K562 (cell line): ENCODE results near the gene C6orf58. TPM values are rescaled to one million over a fixed set of nuclear protein-coding genes. Genes with fewer than 3 reads are reported as not detected.

ENCODE experiments used
- ATAC-seq: fragments of 200-7000 bp; cut with Tn5 transposase; 3 replicates; pipeline ENCODE4 v1.9.1; 2020; ENCODE audit warnings: moderate library complexity
- BruUV-seq: library from RNA; stranded (reverse); fragments of 400-500 nt; replicated peaks from 2 replicates; lab custom pipeline; 2021; lab: Mats Ljungman, UMichigan
- CTCF ChIA-PET: fragments of 300-600 bp; formaldehyde crosslinking; extraction: SDS; loops from one replicate; lab custom pipeline; 2021; ENCODE audit warnings: low intra/inter-chr PET ratio; lab: Yijun Ruan, JAX
- POLR2A ChIA-PET: fragments of 300-600, 350-650 bp; sonication (Branson Sonifier 250); formaldehyde crosslinking; extraction: SDS; loops from one replicate; lab custom pipeline; 2021; ENCODE audit warnings: antibody characterized with exemption, inconsistent platforms; lab: Yijun Ruan, JAX
- DNase-seq, 4 experiments: peaks; one replicate each; pipeline versions ENCODE4 v3.0.0 to v3.0.0-alpha.2; 2011 to 2018; ENCODE audit warnings: low spot score in 3 of 4, mixed read lengths in 3 of 4; ENCODE audit errors: extremely low read depth in 1 of 4
- FAIRE-seq: peaks from 2 replicates; lab custom pipeline; 2011; peaks lifted over from hg19 to GRCh38; lab: Jason Lieb, UNC
- H2AFZ ChIP-seq: 2 replicates; pipeline ENCODE4 v1.6.0; 2011; ENCODE audit warnings: low read depth, low read length, control low read depth, inconsistent platforms
- H3K27ac ChIP-seq: fragments of 200-600 bp; 3 replicates; pipeline ENCODE4 v1.8.0; 2011; ENCODE audit warnings: low read depth, mild to moderate bottlenecking, control low read depth, inconsistent platforms, low read length, moderate library complexity, mixed read lengths; ENCODE audit errors: extremely low read depth
- H3K27me3 ChIP-seq, 2 experiments: fragments of 300-600 bp in 1 of 2; 2 replicates in 1 of 2; 3 replicates in 1 of 2; pipeline versions ENCODE4 v1.6.0 to v1.8.0; 2011; ENCODE audit warnings: inconsistent platforms in 2 of 2, low read length in 2 of 2, mild to moderate bottlenecking in 1 of 2, mixed read lengths in 1 of 2, moderate library complexity in 1 of 2; ENCODE audit not compliant: control insufficient read depth in 2 of 2, insufficient read depth in 2 of 2
- H3K36me3 ChIP-seq: fragments of 300-600 bp; 3 replicates; pipeline ENCODE4 v1.8.0; 2011; ENCODE audit warnings: mild to moderate bottlenecking, low read length, inconsistent platforms; ENCODE audit not compliant: control insufficient read depth, insufficient read depth
- H3K4me1 ChIP-seq, 2 experiments: fragments of 200-600 bp in 1 of 2; replicated peaks in 1 of 2; 2 replicates in 1 of 2; 3 replicates in 1 of 2; pipeline versions ENCODE4 v1.5.1 to v1.8.0; 2011; ENCODE audit warnings: inconsistent platforms in 2 of 2, low read length in 2 of 2, mild to moderate bottlenecking in 1 of 2, mixed read lengths in 1 of 2, moderate library complexity in 1 of 2; ENCODE audit not compliant: control insufficient read depth in 2 of 2, insufficient read depth in 2 of 2
- H3K4me2 ChIP-seq: 2 replicates; pipeline ENCODE4 v1.6.1; 2011; ENCODE audit warnings: low read length, control low read depth, inconsistent platforms, mixed read lengths; ENCODE audit not compliant: insufficient read depth
- H3K4me3 ChIP-seq: fragments of 200-600 bp; sonication (generic), shearing (Covaris generic); 2 replicates; pipeline ENCODE4 v1.5.1; 2016; ENCODE audit warnings: control low read depth, inconsistent platforms
- H3K79me2 ChIP-seq: fragments of 200-600 bp; 3 replicates; pipeline ENCODE4 v1.8.0; 2011; ENCODE audit warnings: low read length, inconsistent platforms; ENCODE audit not compliant: control insufficient read depth, insufficient read depth
- H3K9ac ChIP-seq, 2 experiments: 2 replicates each; pipeline versions ENCODE4 v1.6.0 to v1.6.1; 2011; ENCODE audit warnings: low read depth in 2 of 2, low read length in 2 of 2, control low read depth in 1 of 2, inconsistent platforms in 1 of 2, mild to moderate bottlenecking in 1 of 2, mixed read lengths in 1 of 2; ENCODE audit not compliant: insufficient read depth in 1 of 2
- H3K9me1 ChIP-seq: one replicate; pipeline ENCODE4 v1.6.0; 2011; ENCODE audit warnings: inconsistent platforms, mild to moderate bottlenecking, low read length, moderate library complexity; ENCODE audit not compliant: control insufficient read depth, insufficient read depth
- H3K9me3 ChIP-seq: replicated peaks from 2 replicates; pipeline ENCODE4 v1.5.1; 2011; ENCODE audit warnings: low read depth, low read length, inconsistent platforms; ENCODE audit not compliant: control insufficient read depth, insufficient read depth
- H4K20me1 ChIP-seq: replicated peaks from 2 replicates; pipeline ENCODE4 v1.6.1; 2011; ENCODE audit warnings: low read length, inconsistent platforms, mixed read lengths; ENCODE audit not compliant: control insufficient read depth, insufficient read depth
- ETV5 ChIP-seq: sonication (generic); formaldehyde crosslinking; IDR thresholded peaks from 2 replicates; pipeline ENCODE4 v1.4.0; 2020; ENCODE audit warnings: low read depth, mild to moderate bottlenecking, missing genetic modification reagents
- FOS ChIP-seq: IDR thresholded peaks from 3 replicates; pipeline ENCODE4 v1.6.1; 2011; ENCODE audit not compliant: insufficient read length; ENCODE audit errors: extremely low read depth
- GABPA ChIP-seq: fragments of 200-800 bp; sonication (Bioruptor generic); conservative IDR thresholded peaks from 2 replicates; pipeline ENCODE4 v1.6.1; 2016; ENCODE audit warnings: low read depth, missing genetic modification characterization, missing compliant biosample characterization
- TAF15 ChIP-seq: fragments of 200-400 bp; formaldehyde crosslinking; IDR thresholded peaks from 2 replicates; pipeline ENCODE4 v1.6.1; 2017; ENCODE audit warnings: mild to moderate bottlenecking, low read depth, low read length, moderate library complexity
- ZNF347 ChIP-seq: fragments of 450-650 bp; formaldehyde crosslinking; IDR thresholded peaks from 2 replicates; pipeline ENCODE4 v1.4.0; 2020; ENCODE audit warnings: low read depth, mild to moderate bottlenecking, moderate library complexity
- ZNF699 ChIP-seq: fragments of 250-450 bp; sonication (Bioruptor Pico); IDR thresholded peaks from 2 replicates; pipeline ENCODE4 v1.8.0; 2021; ENCODE audit warnings: mild to moderate bottlenecking, moderate library complexity; ENCODE audit not compliant: insufficient replicate concordance
- WGBS: fragments of 100-300 bp; shearing (Covaris generic); methylation state at CpG from one replicate; pipeline ENCODE4 v1.1.6; 2016; ENCODE audit warnings: low coverage, mixed read lengths; ENCODE audit not compliant: insufficient coverage; ENCODE audit errors: missing lambda C conversion rate; 5-methylcytosine and 5-hydroxymethylcytosine counted together
- in situ Hi-C: fragments of 300-500 bp; cut with MboI; formaldehyde crosslinking; loops from 4 replicates; pipeline ENCODE4 v1.15.0; 2018; ENCODE audit warnings: inconsistent platforms, mixed read lengths
- intact Hi-C: fragments of 100-400 bp; cut with micrococcal nuclease; formaldehyde crosslinking; loops from 2 replicates; pipeline ENCODE4 v1.14.2; 2022
- polyA plus RNA-seq, 8 experiments: library from polyadenylated mRNA; depleted of rRNA in 4 of 8; stranded (reverse) in 5 of 8; unstranded in 3 of 8; fragments of >200 nt; fragmentation: Nextera tagmentation in 2 of 8; fragmentation: Illumina TruSeq in 1 of 8; extraction: Ambion mirVana in 2 of 8; extraction: Trizol in 1 of 8; gene quantifications; 2 replicates each; pipeline versions ENCODE4 v1.2.1 to v1.2.3, GENCODE V29; 2011 to 2014; ENCODE audit warnings: inconsistent platforms in 1 of 8, missing spikeins in 1 of 8
- total RNA-seq, 7 experiments: library from RNA; depleted of rRNA in 6 of 7; stranded (reverse); fragments of >200 nt in 6 of 7; fragmentation: Illumina TruSeq in 2 of 7; extraction: Trizol in 2 of 7; gene quantifications; 2 replicates each; pipeline versions ENCODE4 v1.2.1 to v1.2.3, GENCODE V29; 2011 to 2021; ENCODE audit warnings: low replicate concordance in 1 of 7
- TF ChIP-seq, protein P1 (sequence below): fragments of 450-650 bp; IDR thresholded peaks from 2 replicates; pipeline ENCODE4 v1.6.1; 2016; ENCODE audit warnings: low read depth, mild to moderate bottlenecking, moderate library complexity
- TF ChIP-seq, protein P2 (sequence below): fragments of 450-650 bp; formaldehyde crosslinking; conservative IDR thresholded peaks from 2 replicates; pipeline ENCODE4 v1.4.0; 2022; ENCODE audit warnings: mild to moderate bottlenecking, missing genetic modification characterization

C6orf58 gene
- total and polyA plus RNA-seq, 9 of the 15 experiments (the other 6 are each of a cell fraction or from before 2014, with no cell fraction given), result 0.04 TPM; not detected in 8

DNA sequence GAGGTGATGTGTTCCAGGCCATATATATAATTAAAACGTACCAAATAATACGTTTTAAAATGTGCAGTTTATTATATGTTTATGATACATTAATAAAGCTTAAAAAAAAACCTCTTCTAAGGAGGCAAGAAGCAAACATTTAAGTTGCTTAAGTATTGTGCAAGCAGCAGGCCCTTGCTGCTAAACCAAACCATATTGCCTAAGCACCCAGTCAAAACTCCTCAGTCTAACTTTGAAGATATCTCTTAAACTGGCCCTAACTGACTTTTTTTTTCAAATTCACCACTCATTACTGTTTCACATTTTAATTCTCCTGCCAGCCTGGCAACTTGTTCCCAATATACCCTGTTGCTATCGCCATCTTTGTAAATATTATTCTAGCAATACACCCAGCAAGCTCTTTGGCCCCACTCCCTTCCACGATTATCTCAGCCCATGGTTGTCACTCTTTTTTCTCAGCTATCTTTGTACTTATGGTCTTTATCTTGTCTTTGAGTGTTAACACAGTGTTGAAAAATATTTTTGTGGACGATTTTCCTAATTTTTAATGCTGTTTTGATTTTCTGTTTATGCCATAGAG, 60.9 kb downstream of the C6orf58 start:
- CTCF ChIA-PET, result no interaction called here
- Histone ChIP-seq H3K9ac (no peak overlapping the region), H2AFZ (no peak overlapping the region), H3K4me2 (no peak overlapping the region), H3K9me3 (no peaks in the 10 kb centered on the region), H3K79me2 (no peaks in the 10 kb centered on the region), H3K36me3 (no peaks in the 10 kb centered on the region), H4K20me1 (no peaks in the 10 kb centered on the region), H3K27ac (no peak overlapping the region), H3K9me1 (no peaks in the 10 kb centered on the region), H3K4me3 (no peak overlapping the region), H3K27me3 (no peaks in the 10 kb centered on the region), H3K4me1 (no peaks in the 10 kb centered on the region)
- in situ Hi-C loops (no loop called here), intact Hi-C loops (no loop called here)
- FAIRE-seq (no peak), DNase-seq (no peak), ATAC-seq (no peak)
- TF ChIP-seq, protein P1, sequence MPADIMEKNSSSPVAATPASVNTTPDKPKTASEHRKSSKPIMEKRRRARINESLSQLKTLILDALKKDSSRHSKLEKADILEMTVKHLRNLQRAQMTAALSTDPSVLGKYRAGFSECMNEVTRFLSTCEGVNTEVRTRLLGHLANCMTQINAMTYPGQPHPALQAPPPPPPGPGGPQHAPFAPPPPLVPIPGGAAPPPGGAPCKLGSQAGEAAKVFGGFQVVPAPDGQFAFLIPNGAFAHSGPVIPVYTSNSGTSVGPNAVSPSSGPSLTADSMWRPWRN, result no peak
- TF ChIP-seq, protein P2, sequence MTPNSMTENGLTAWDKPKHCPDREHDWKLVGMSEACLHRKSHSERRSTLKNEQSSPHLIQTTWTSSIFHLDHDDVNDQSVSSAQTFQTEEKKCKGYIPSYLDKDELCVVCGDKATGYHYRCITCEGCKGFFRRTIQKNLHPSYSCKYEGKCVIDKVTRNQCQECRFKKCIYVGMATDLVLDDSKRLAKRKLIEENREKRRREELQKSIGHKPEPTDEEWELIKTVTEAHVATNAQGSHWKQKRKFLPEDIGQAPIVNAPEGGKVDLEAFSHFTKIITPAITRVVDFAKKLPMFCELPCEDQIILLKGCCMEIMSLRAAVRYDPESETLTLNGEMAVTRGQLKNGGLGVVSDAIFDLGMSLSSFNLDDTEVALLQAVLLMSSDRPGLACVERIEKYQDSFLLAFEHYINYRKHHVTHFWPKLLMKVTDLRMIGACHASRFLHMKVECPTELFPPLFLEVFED (CRISPR knock-in tag), result no peak
- TF ChIP-seq TAF15 (no peak), GABPA (tag) (no peak), ZNF699 (CRISPR knock-in tag) (no peak), ZNF347 (CRISPR knock-in tag) (no peak), ETV5 (CRISPR knock-in tag) (no peak), FOS (no peak)
- WGBS, result 0% methylated on average over 5 of the region's 5 CpGs
- BruUV-seq, result no TSS peak
- POLR2A ChIA-PET, result no interaction called here

Other genes starting within 250 kb of the C6orf58 start
- 45.9 and 58.0 TPM in 2 replicates for gene ECHDC1, start 233.6 kb upstream of the C6orf58 start, total RNA-seq (2014; rRNA removed)
- gene ECHDC1, start 233.6 kb upstream of the C6orf58 start, total RNA-seq (2014; rRNA removed; fragmentation: Illumina TruSeq; extraction: Trizol), result 99.3 and 119 TPM in 2 replicates
- gene ECHDC1, start 233.6 kb upstream of the C6orf58 start, total RNA-seq (2015; rRNA removed; fragmentation: Illumina TruSeq; extraction: Trizol), result 70.4 and 78.6 TPM in 2 replicates
- 57.5 and 58.4 TPM in 2 replicates for gene ECHDC1, start 233.6 kb upstream of the C6orf58 start, total RNA-seq (2021)
- 48.7 and 73.1 TPM in 2 replicates for gene ECHDC1, start 233.6 kb upstream of the C6orf58 start, polyA plus RNA-seq (2011; rRNA removed)
- 88.4 and 105 TPM in 2 replicates for gene ECHDC1, start 233.6 kb upstream of the C6orf58 start, polyA plus RNA-seq (2014; fragmentation: Illumina TruSeq; extraction: Trizol)
- 100 to 1,000 TPM in 1 of 2 experiments, 10 to 100 TPM in 1; 96.5 to 103 TPM for gene ECHDC1, start 233.6 kb upstream of the C6orf58 start, polyA plus RNA-seq (2014; fragmentation: Nextera tagmentation; extraction: Ambion mirVana)
- gene ECHDC1, start 233.6 kb upstream of the C6orf58 start, polyA plus RNA-seq (2014; rRNA removed), result 64.6 and 75.5 TPM in 2 replicates
- gene KIAA0408, start 117.8 kb upstream of the C6orf58 start, total RNA-seq (2014; rRNA removed), result not detected in 2 replicates
- gene KIAA0408, start 117.8 kb upstream of the C6orf58 start, total RNA-seq (2014; rRNA removed; fragmentation: Illumina TruSeq; extraction: Trizol), result not detected in 2 replicates
- gene KIAA0408, start 117.8 kb upstream of the C6orf58 start, total RNA-seq (2015; rRNA removed; fragmentation: Illumina TruSeq; extraction: Trizol), result not detected in 2 replicates
- 0.11 TPM in 1 of 2 replicates, not detected in the other for gene KIAA0408, start 117.8 kb upstream of the C6orf58 start, total RNA-seq (2021)
- gene KIAA0408, start 117.8 kb upstream of the C6orf58 start, polyA plus RNA-seq (2011; rRNA removed), result not detected in 2 replicates
- gene KIAA0408, start 117.8 kb upstream of the C6orf58 start, polyA plus RNA-seq (2014; fragmentation: Illumina TruSeq; extraction: Trizol), result not detected in 2 replicates
- not detected for gene KIAA0408, start 117.8 kb upstream of the C6orf58 start, polyA plus RNA-seq (2014; fragmentation: Nextera tagmentation; extraction: Ambion mirVana)
- not detected in 2 replicates for gene KIAA0408, start 117.8 kb upstream of the C6orf58 start, polyA plus RNA-seq (2014; rRNA removed)